GM12872 (cell line): ENCODE measurements around the gene EPO.

Experiments
- CTCF ChIP-seq: IDR thresholded peaks from 3 replicates; pipeline ENCODE4 v1.5.1; 2011; ENCODE audit warnings: low read depth, mild to moderate bottlenecking, low read length, moderate library complexity; ENCODE audit not compliant: insufficient read depth

EPO gene

GRCh38 chr7:100768784-100769183, 48.5 kb downstream of the EPO start:
- TF ChIP-seq CTCF: no peak
